Right forelimb (tissue), 1 donor: ENCODE results near the gene RND2.

Source experiments
- DNase-seq: peaks from one replicate; pipeline ENCODE4 v3.0.0-alpha.2; 2018

The RND2 gene

DNA sequence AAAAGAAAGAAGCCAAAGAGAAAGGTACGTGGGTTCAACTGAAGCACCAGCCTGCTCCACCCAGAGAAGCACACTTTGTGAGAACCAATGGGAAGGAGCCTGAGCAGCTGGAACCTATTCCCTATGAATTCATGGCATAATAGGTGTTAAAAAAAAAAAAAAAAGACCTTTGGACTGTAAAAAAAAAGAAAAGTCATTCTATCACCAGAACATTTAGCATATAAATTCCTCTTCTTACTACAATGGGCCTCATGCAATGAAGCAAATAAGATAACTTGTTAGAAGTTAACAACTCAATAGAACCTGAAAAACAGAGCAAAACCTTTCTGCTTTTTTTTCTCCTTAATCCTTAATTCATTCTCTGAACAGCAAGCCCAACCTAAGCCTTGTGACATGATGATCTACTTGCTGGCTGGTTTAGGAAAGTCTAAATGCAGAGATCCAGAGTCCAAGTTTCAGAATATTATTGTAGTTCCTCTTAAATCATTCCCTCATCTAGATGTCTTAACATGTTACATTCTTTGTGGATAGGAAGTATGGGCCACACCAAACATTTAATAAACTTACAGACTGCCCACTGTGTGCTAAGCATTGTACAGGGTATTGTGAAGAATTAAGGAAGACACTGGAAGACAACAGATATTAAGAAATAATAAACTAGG lies 54.7 kb downstream of the RND2 start:
- no peak for DNase-seq
